H54 (cell line): ENCODE data around the gene CASP10.
"Not testable (repeated sequence)": the region's sequence is repeated elsewhere in the genome, so short reads cannot be mapped to it uniquely, and the experiment has no call there.

ENCODE experiments used
- DNase-seq: peaks from one replicate; pipeline ENCODE4 v3.0.0; 2011; ENCODE audit warnings: low spot score, mixed read lengths; ENCODE audit not compliant: insufficient read length
- FAIRE-seq: peaks from 3 replicates; lab custom pipeline; 2011; peaks lifted over from hg19 to GRCh38; lab: Jason Lieb, UNC
- POLR2A ChIP-seq: IDR thresholded peaks from 2 replicates; pipeline ENCODE4 v1.6.1; 2011; ENCODE audit warnings: low read depth, mild to moderate bottlenecking, low read length

CASP10 gene

GRCh38 chr2:201171259-201171814 is 11.6 kb upstream of the CASP10 start:
- DNase-seq (no peak), FAIRE-seq (no peak)
- no peak for TF ChIP-seq POLR2A

DNA sequence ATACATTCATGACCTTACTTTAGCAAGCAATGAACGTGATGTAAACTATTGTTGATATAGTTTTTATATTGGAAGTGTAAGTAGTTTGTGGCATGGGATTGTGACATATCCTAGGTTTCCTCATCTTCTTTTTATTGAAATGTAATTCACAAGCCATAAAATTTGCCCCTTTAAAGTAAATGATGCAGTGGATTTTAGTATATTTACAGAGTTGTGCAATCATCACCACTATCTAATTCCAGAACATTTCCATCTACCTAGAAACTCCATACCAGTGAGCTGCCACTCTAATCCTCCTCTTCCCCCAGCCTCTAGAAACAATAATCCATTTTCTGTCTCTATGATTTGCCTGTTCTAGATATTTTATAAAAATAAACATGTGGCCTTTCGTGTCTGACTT is 10.7 kb upstream of the CASP10 start:
- no peak for FAIRE-seq

GRCh38 chr2:201174687-201175086 is 8.3 kb upstream of the CASP10 start:
- TF ChIP-seq POLR2A, result no peak
- DNase-seq (no peak), FAIRE-seq (no peak)

More for the DNA sequence above, 10.7 kb upstream of the CASP10 start:
- DNase-seq, result no peak
- TF ChIP-seq POLR2A, result no peak

GRCh38 chr2:201176081-201176481 is 6.9 kb upstream of the CASP10 start:
- no peak for FAIRE-seq
- no peak for DNase-seq
- TF ChIP-seq POLR2A, result no peak

GRCh38 chr2:201180010-201180409 is 2.9 kb upstream of the CASP10 start:
- no peak for TF ChIP-seq POLR2A
- DNase-seq (no peak), FAIRE-seq (no peak)

GRCh38 chr2:201183365-201183727 is 405 bp downstream of the CASP10 start:
- no peak for FAIRE-seq
- TF ChIP-seq POLR2A, result no peak
- no peak for DNase-seq

DNA sequence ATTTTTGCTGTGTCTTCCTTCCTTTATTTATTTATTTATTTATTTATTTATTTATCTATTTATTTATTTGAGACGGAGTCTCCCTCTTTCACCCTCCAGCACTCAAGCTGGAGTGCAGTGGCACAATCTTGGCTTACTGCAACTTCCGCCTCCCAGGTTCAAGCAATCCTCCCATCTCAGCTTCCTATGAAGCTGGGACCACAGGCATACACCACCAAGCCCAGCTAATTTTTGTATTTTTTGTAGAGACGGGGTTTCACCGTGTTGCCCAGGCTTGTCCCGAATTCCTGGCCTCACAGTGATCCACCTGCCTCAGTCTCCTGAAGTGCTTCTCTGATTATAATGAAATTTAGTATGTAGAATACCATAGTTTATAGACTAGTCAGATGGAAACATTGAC is 894 bp downstream of the CASP10 start:
- not testable (repeated sequence) for FAIRE-seq, DNase-seq

DNA sequence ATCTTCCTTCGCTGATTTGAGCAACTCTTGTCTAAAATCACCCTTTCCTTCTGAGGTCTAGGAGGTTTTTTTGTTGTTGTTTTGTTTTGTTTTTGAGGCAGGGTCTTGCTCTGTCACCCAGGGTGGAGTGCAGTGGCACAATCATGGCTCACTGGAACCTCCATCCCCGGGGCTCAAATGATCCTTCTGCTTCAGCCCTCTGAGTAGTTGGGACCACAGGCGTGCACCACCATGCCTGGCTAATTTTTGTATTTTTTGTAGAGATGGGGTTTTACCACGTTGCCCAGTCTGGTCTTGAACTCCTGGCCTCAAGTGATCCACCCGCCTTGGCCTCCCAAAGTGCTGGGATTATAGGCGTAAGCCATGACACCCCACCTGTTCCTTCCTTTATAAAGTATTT is 1.3 kb downstream of the CASP10 start:
- FAIRE-seq, DNase-seq: not testable (repeated sequence)

- FAIRE-seq (no peak), DNase-seq (no peak)
- no peak for TF ChIP-seq POLR2A
Observed at GRCh38 chr2:201185863-201186262, 2.9 kb downstream of the CASP10 start.

DNA sequence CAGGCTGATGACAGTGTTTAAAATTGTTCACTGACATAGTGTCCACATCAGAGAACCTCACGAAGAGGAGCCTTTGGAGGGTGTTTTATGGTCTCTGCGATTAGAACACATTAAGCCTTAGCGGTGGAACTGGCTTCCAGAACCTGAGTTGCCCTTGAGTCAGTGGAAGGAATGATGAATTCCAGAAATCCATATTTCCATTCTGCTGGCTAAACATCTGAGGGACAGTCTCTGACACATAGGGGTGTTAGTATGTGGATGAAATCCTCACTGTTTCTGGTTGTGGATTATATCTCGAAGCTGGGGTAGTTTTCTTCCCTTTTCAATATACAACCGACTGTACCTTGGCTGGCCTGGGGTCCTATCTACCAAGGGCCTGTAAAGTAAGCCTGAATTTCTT is 4.0 kb downstream of the CASP10 start:
- TF ChIP-seq POLR2A, result no peak
- DNase-seq (no peak), FAIRE-seq (no peak)

- no peak for FAIRE-seq
- no peak for DNase-seq
- no peak for TF ChIP-seq POLR2A
Observed at GRCh38 chr2:201188449-201188848, 5.5 kb downstream of the CASP10 start.

GRCh38 chr2:201191132-201191875 is 8.4 kb downstream of the CASP10 start:
- TF ChIP-seq POLR2A, result no peak
- no peak for FAIRE-seq
- DNase-seq, result no peak

DNA sequence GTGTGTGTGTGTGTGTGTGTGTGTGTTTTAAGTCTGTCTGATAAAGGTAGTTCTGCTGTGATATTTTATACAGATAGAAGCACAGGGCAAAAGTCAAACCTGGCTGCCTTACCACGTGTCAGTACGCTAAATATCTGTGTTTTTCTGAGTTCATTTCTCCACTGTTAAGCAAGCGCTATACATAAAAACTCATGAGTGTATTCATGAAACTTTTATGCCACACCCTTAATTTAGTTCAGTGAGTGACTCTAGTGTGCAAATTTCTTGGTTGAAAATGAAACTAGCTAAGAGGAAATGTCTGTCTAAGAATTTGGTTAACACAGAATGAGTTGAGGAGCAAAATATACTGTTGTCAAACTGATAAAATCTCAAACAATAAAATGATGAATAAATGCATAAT is 11.2 kb downstream of the CASP10 start:
- TF ChIP-seq POLR2A, result no peak
- DNase-seq (no peak), FAIRE-seq (no peak)

GRCh38 chr2:201195331-201195730 is 12.4 kb downstream of the CASP10 start:
- FAIRE-seq, result no peak
- no peak for DNase-seq
- no peak for TF ChIP-seq POLR2A

- TF ChIP-seq POLR2A, result no peak
- FAIRE-seq (no peak), DNase-seq (no peak)
Observed at GRCh38 chr2:201196003-201196402, 13.1 kb downstream of the CASP10 start.
